GM18520 (cell line): ENCODE results near the gene HECW1.

Experiments
- ATAC-seq: cut with Tn5 transposase; IDR thresholded peaks from one replicate; pipeline ENCODE4 v1.9.1; 2021; ENCODE audit not compliant: unreplicated experiment

Gene HECW1

GRCh38 chr7:43405948-43406347, 293.5 kb downstream of the HECW1 start:
- ATAC-seq = no peak

GRCh38 chr7:43406961-43407360, 294.5 kb downstream of the HECW1 start:
- no peak for ATAC-seq

GRCh38 chr7:43408981-43409380, 296.5 kb downstream of the HECW1 start:
- ATAC-seq = no peak

GRCh38 chr7:43417455-43417854, 305.0 kb downstream of the HECW1 start:
- ATAC-seq = no peak

- ATAC-seq = no peak
Observed at GRCh38 chr7:43430411-43430810, 318.0 kb downstream of the HECW1 start.

- no peak for ATAC-seq
Observed at GRCh38 chr7:43431020-43431595, 318.7 kb downstream of the HECW1 start.

- no peak for ATAC-seq
Observed at GRCh38 chr7:43433639-43434038, 321.2 kb downstream of the HECW1 start.

- no peak for ATAC-seq
Observed at GRCh38 chr7:43437001-43437400, 324.6 kb downstream of the HECW1 start.

- ATAC-seq = no peak
Observed at GRCh38 chr7:43438897-43439479, 326.5 kb downstream of the HECW1 start.

- ATAC-seq = no peak
Observed at GRCh38 chr7:43439631-43440401, 327.4 kb downstream of the HECW1 start.

- no peak for ATAC-seq
Observed at GRCh38 chr7:43441231-43442130, 329.0 kb downstream of the HECW1 start.

GRCh38 chr7:43443381-43443780, 330.9 kb downstream of the HECW1 start:
- no peak for ATAC-seq

- ATAC-seq = no peak
Observed at GRCh38 chr7:43444711-43445578, 332.5 kb downstream of the HECW1 start.

- ATAC-seq = no peak
Observed at GRCh38 chr7:43449577-43449976, 337.1 kb downstream of the HECW1 start.

- ATAC-seq = peak; percentile 38
Observed at GRCh38 chr7:43450894-43451293, 338.4 kb downstream of the HECW1 start.

GRCh38 chr7:43454936-43455518, 342.6 kb downstream of the HECW1 start:
- no peak for ATAC-seq

GRCh38 chr7:43456200-43456599, 343.8 kb downstream of the HECW1 start:
- ATAC-seq = no peak

GRCh38 chr7:43458330-43459018, 346.0 kb downstream of the HECW1 start:
- ATAC-seq = no peak

- ATAC-seq = no peak
Observed at GRCh38 chr7:43459019-43459337, 346.5 kb downstream of the HECW1 start.
